Activated CD8-positive, alpha-beta T cell treated with anti-CD3 and anti-CD28 coated beads for 36 hours (primary cell): ENCODE results near the gene SFT2D3. TPM values are rescaled to one million over a fixed set of nuclear protein-coding genes. Genes with fewer than 3 reads are reported as not detected.
A peak's percentile ranks its signal among the peaks of the same experiment; 100 is the strongest.
"Not testable (repeated sequence)": the region's sequence is repeated elsewhere in the genome, so short reads cannot be mapped to it uniquely, and the experiment has no call there.

Experiments
- ATAC-seq: fragments of 200-7000 bp; cut with Tn5 transposase; one replicate; pipeline ENCODE4 v1.10.0; 2021; ENCODE audit warnings: mild to moderate bottlenecking, moderate library complexity
- CTCF ChIA-PET: fragments of 350-600 bp; sonication (Branson Sonifier 250); formaldehyde crosslinking; loops from one replicate; lab custom pipeline; 2021; ENCODE audit warnings: antibody characterized with exemption; lab: Charles Lee
- POLR2A ChIA-PET: fragments of 350-600 bp; sonication (Branson Sonifier 250); formaldehyde crosslinking; loops from one replicate; lab custom pipeline; 2021; ENCODE audit warnings: antibody characterized with exemption; lab: Charles Lee
- DNase-seq: peaks from one replicate; pipeline ENCODE4 v3.0.0-alpha.2; 2020
- H3K27ac Mint-ChIP-seq: one replicate; pipeline ENCODE4 v1.8.0; 2021; ENCODE audit warnings: mild to moderate bottlenecking, mixed read lengths
- H3K27me3 Mint-ChIP-seq: one replicate; pipeline ENCODE4 v1.8.0; 2021; ENCODE audit warnings: mixed read lengths
- H3K36me3 Mint-ChIP-seq: one replicate; pipeline ENCODE4 v1.8.0; 2021; ENCODE audit warnings: low read depth, mixed read lengths
- H3K4me1 Mint-ChIP-seq: one replicate; pipeline ENCODE4 v1.8.0; 2021; ENCODE audit warnings: low read depth, mixed read lengths
- H3K4me3 Mint-ChIP-seq: one replicate; pipeline ENCODE4 v1.8.0; 2021; ENCODE audit warnings: mild to moderate bottlenecking, moderate library complexity, mixed read lengths
- H3K9me3 Mint-ChIP-seq: one replicate; pipeline ENCODE4 v1.8.0; 2021; ENCODE audit warnings: mixed read lengths
- intact Hi-C: fragments of 100-400 bp; cut with micrococcal nuclease; formaldehyde crosslinking; loops from one replicate; pipeline ENCODE4 v1.10.0; 2022
- total RNA-seq, 2 experiments: library from RNA; stranded (reverse); gene quantifications; one replicate each; pipeline ENCODE4 v1.2.3, GENCODE V29; 2021
- TF ChIP-seq, protein P1 (sequence below): fragments of 200-600 bp; IDR thresholded peaks from one replicate; pipeline ENCODE4 v1.8.0; 2022; ENCODE audit warnings: antibody characterized with exemption, mild to moderate bottlenecking

The SFT2D3 gene
- total RNA-seq, 2 experiments from 2014 or later = 3.9 to 4.4 TPM

DNA sequence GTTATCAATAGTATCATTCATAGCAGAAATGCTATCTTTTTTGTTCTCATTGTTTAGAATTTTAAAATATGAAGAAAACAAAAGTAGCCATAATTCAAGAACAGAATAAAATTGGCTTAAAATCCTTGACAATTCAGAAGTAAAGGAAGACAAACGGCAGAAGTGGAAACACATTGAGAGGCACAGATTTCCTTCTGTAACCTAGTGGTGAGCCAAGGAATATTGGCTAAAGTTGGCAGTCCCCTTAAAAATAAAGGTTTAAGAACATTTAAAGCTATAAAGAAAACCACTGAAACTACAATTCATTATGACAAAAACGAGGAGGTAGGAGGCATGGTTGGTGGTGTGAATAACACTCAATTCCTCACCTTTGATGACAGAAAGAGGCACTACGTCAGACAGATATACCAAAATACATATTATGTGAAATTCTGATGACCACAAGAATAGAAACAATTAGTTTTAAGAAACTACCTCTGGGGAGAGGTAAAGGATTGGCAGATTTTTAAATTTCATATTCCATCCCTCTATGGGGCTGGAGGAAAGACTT lies 42.3 kb downstream of the SFT2D3 start:
- ChIA-PET CTCF (interaction anchor here (1.4 kb wide), 1 partner anchor 79 kb away, joined by 3 read pairs; no protein-coding TSS in a partner anchor), POLR2A (no interaction called here)
- no peak overlapping the region for H3K4me3 Mint-ChIP-seq
- H3K27me3 Mint-ChIP-seq = no peaks in the 10 kb centered on the region
- peak overlapping the region; percentile 70 for H3K27ac Mint-ChIP-seq
- no peaks in the 10 kb centered on the region for H3K9me3 Mint-ChIP-seq
- intact Hi-C loops = no loop called here
- ATAC-seq (peak; percentile 77), DNase-seq (no peak)
- H3K36me3 Mint-ChIP-seq = peaks cover 35% of the 10 kb centered on the region
- H3K4me1 Mint-ChIP-seq = peaks cover 44% of the 10 kb centered on the region
- TF ChIP-seq, protein P1, sequence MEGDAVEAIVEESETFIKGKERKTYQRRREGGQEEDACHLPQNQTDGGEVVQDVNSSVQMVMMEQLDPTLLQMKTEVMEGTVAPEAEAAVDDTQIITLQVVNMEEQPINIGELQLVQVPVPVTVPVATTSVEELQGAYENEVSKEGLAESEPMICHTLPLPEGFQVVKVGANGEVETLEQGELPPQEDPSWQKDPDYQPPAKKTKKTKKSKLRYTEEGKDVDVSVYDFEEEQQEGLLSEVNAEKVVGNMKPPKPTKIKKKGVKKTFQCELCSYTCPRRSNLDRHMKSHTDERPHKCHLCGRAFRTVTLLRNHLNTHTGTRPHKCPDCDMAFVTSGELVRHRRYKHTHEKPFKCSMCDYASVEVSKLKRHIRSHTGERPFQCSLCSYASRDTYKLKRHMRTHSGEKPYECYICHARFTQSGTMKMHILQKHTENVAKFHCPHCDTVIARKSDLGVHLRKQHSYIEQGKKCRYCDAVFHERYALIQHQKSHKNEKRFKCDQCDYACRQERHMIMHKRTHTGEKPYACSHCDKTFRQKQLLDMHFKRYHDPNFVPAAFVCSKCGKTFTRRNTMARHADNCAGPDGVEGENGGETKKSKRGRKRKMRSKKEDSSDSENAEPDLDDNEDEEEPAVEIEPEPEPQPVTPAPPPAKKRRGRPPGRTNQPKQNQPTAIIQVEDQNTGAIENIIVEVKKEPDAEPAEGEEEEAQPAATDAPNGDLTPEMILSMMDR = no peak

DNA sequence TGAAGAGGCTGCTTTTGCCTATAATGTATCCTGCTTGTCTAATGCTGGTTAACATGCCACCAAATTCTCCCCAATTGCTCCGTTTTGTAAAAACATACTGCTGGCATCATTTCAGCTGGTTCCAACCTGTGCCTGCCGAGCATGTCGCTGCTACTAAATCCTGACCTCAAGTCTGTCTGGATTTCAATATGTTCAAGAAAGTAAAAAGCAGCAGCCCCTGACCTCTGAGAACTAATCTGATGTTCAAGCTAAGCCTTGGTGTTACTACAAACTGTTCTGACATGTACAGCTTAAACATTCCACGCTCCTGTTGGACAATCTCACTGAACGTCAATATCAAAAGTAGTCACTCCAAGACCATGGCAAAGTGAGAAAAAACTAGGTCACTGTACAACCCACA lies 46.3 kb downstream of the SFT2D3 start:
- TF ChIP-seq, protein P1 = no peak
- ATAC-seq (no peak), DNase-seq (no peak)
- Mint-ChIP-seq H3K9me3 (no peaks in the 10 kb centered on the region), H3K27me3 (no peaks in the 10 kb centered on the region), H3K36me3 (peaks cover 25% of the 10 kb centered on the region), H3K4me1 (peaks cover 29% of the 10 kb centered on the region), H3K4me3 (no peak overlapping the region), H3K27ac (no peak overlapping the region)
- CTCF ChIA-PET = interaction anchor here (1.0 to 2.1 kb wide), 2 partner anchors 13 to 14 kb away, joined by 3 to 4 read pairs; no protein-coding TSS in a partner anchor
- intact Hi-C loops = no loop called here
- POLR2A ChIA-PET = no interaction called here

DNA sequence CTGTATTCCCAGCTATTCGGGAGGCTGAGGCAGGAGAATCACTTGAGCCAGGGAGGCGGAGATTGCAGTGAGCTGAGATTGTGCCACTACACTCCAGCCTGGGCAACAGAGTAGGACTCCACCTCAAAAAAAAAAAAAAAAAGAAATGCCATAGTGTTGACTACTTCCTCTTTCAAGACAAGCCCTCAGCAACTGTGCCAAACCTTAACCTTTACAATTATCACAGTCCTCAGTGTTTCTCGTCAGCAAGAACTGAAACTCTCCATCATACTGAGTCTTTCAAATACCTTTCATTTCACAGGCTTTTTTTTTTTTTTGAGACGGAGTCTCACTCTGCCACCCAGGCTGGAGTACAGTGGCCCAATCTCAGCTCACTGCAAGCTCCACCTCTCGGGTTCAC lies 48.2 kb downstream of the SFT2D3 start:
- Mint-ChIP-seq H3K36me3 (peaks cover 27% of the 10 kb centered on the region), H3K27ac (peak overlapping the region; percentile 77), H3K4me1 (peaks cover 21% of the 10 kb centered on the region)
- intact Hi-C loops, H3K27me3 Mint-ChIP-seq, H3K9me3 Mint-ChIP-seq, H3K4me3 Mint-ChIP-seq: not testable (repeated sequence)
- peak; percentile 12 for DNase-seq
- ATAC-seq = peak; percentile 94
- ChIA-PET POLR2A (interaction anchor here (1.5 kb wide), 1 partner anchor 61 kb away, joined by 6 read pairs; the partner anchor contains the start of gene WDR33), CTCF (interaction anchor here (1.3 to 2.1 kb wide), 2 partner anchors 9 to 13 kb away, joined by 4 read pairs; no protein-coding TSS in a partner anchor)

DNA sequence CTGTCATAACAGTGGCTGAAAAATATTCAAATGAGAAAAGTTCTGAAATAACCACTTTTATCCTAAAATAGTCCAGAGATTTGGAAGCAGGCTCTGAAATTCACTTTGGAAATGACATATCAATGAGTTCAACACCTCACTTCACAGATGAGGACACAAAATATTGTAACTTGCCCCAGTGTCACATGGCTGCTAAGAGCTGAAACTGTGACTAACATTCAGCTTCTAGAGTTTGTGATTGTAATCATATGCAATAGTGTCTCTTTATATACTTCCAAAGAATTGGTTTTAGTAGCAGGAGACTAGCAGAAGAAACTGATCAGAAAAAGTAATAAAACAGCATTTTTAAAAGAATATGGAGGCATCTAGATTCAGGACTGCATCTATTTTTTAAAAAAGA lies 52.1 kb downstream of the SFT2D3 start:
- Mint-ChIP-seq H3K4me3 (no peak overlapping the region), H3K9me3 (no peaks in the 10 kb centered on the region), H3K4me1 (peaks cover 16% of the 10 kb centered on the region), H3K27ac (peak overlapping the region; percentile 64), H3K36me3 (peaks cover 20% of the 10 kb centered on the region), H3K27me3 (no peaks in the 10 kb centered on the region)
- no peak for DNase-seq
- POLR2A ChIA-PET = no interaction called here
- TF ChIP-seq, protein P1 = no peak
- CTCF ChIA-PET = interaction anchor here (1.1 to 1.5 kb wide), 2 partner anchors 30 to 163 kb away, joined by 3 to 4 read pairs; no protein-coding TSS in a partner anchor
- ATAC-seq = no peak
- intact Hi-C loops = no loop called here

DNA sequence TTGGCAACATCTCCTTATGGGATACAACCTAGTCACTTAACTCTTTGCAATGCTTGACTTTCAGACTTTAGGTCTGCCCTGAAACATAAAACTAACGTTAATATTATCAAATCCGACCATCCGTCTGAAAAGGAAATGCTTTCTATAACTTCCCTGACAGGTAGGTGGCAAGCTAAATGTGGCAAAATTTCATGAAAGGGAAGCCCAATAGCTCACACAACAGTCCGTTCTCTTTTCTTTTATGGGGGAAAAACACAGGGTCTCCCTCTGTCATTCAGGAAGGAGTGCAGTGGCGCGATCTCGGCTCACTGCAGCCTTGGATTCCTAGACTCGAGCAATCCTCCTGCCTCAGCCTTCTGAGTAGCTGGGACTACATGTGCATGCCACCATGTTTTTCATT lies 52.9 kb downstream of the SFT2D3 start:
- ATAC-seq = no peak
- no peaks in the 10 kb centered on the region for H3K27me3 Mint-ChIP-seq
- TF ChIP-seq, protein P1 = no peak
- ChIA-PET CTCF (interaction anchor here (1.2 kb wide), 1 partner anchor 30 kb away, joined by 3 read pairs; no protein-coding TSS in a partner anchor), POLR2A (interaction anchor here (2.0 kb wide), 1 partner anchor 22 kb away, joined by 5 read pairs; no protein-coding TSS in a partner anchor)
- peaks cover 18% of the 10 kb centered on the region for H3K36me3 Mint-ChIP-seq
- H3K4me3 Mint-ChIP-seq = no peak overlapping the region
- H3K4me1 Mint-ChIP-seq = peaks cover 15% of the 10 kb centered on the region
- H3K9me3 Mint-ChIP-seq = no peaks in the 10 kb centered on the region
- DNase-seq = no peak
- no peak overlapping the region for H3K27ac Mint-ChIP-seq
- intact Hi-C loops = no loop called here

Other genes with a start within 250 kb of the SFT2D3 start
- gene IWS1, start 175.0 kb upstream of the SFT2D3 start, total RNA-seq = 10 to 100 TPM; 52.3 to 53.7 TPM
- gene MYO7B, start 165.8 kb upstream of the SFT2D3 start, total RNA-seq = 1 to 10 TPM in 1 of 2 experiments, under 1 TPM in 1; 0.65 to 1.2 TPM
- not detected for gene GPR17, start 55.3 kb upstream of the SFT2D3 start, total RNA-seq
- gene LIMS2, start 26.0 kb upstream of the SFT2D3 start, total RNA-seq = 10 to 100 TPM; 22.1 to 23.6 TPM
- 10 to 100 TPM; 71.4 to 74.6 TPM for gene WDR33, start 109.7 kb downstream of the SFT2D3 start, total RNA-seq
- gene POLR2D, start 156.7 kb downstream of the SFT2D3 start, total RNA-seq = 10 to 100 TPM; 72.5 to 75.0 TPM
- 10 to 100 TPM; 12.5 to 13.1 TPM for gene AMMECR1L, start 184.5 kb downstream of the SFT2D3 start, total RNA-seq